ENCODE results near the gene LGALS3.

GRCh38 chr14:55192054-55192621, 63.1 kb downstream of the LGALS3 start:
- TF ChIP-seq CHD2 (IDR thresholded peaks at IDR 0.05; ENCODE audit: low read length, partially characterized antibody) (no peak), CTCF (IDR thresholded peaks at IDR 0.05) (no peak), FOSL2 (IDR thresholded peaks at IDR 0.05) (no peak), FOSL2 (CRISPR knock-in tag; IDR thresholded peaks at IDR 0.05) (no peak), MAX (IDR thresholded peaks at IDR 0.05) (no peak), RCOR1 (IDR thresholded peaks at IDR 0.05; ENCODE audit: low read depth, low read length) (no peak), CEBPB (IDR thresholded peaks at IDR 0.05) (no peak), SMC3 (IDR thresholded peaks at IDR 0.05) (no peak), REST (IDR thresholded peaks at IDR 0.05) (no peak), RNF2 (IDR thresholded peaks at IDR 0.05; ENCODE audit: borderline replicate concordance, low read depth) (no peak), CBX2 (IDR thresholded peaks at IDR 0.05; ENCODE audit: borderline replicate concordance, low read depth) (no peak)
